Activated naive CD8-positive, alpha-beta T cell (primary cell): ENCODE measurements around the gene NDUFAF4.
"Not testable (repeated sequence)": the region's sequence is repeated elsewhere in the genome, so short reads cannot be mapped to it uniquely, and the experiment has no call there.

Source experiments
- H3K27ac Mint-ChIP-seq: one replicate; pipeline ENCODE4 v1.8.0; 2021; ENCODE audit warnings: mixed read lengths
- H3K27me3 Mint-ChIP-seq: one replicate; pipeline ENCODE4 v1.8.0; 2021; ENCODE audit warnings: mixed read lengths
- H3K36me3 Mint-ChIP-seq: one replicate; pipeline ENCODE4 v1.8.0; 2021; ENCODE audit warnings: mixed read lengths
- H3K4me1 Mint-ChIP-seq: one replicate; pipeline ENCODE4 v1.8.0; 2021; ENCODE audit warnings: low read depth, mixed read lengths
- H3K4me3 Mint-ChIP-seq: one replicate; pipeline ENCODE4 v1.8.0; 2021; ENCODE audit warnings: mild to moderate bottlenecking, mixed read lengths
- H3K9me3 Mint-ChIP-seq: one replicate; pipeline ENCODE4 v1.8.0; 2021; ENCODE audit warnings: low read depth, mixed read lengths

Gene NDUFAF4

DNA sequence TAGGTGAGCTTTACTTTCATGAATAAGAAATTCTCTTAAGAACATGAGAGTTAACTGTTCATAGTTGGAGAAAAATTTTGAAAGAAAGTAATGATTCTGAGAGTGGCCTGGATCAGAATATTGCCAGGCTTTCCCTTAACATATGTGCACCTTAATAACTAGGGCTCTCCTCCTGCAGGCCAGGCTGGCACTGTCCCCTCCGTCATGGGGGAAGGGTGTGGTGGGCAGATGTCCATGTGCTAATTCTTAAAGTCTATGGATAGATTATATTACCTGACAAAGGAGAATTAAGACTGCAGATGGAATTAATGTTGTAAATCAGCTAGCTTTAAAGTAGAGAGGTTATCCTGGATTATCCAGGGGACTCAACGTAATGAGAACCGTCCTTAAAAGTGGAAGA lies 15.9 kb upstream of the NDUFAF4 start:
- Mint-ChIP-seq H3K9me3 (no peaks in the 10 kb centered on the region), H3K27ac (no peak overlapping the region), H3K4me3 (no peak overlapping the region), H3K4me1 (no peaks in the 10 kb centered on the region), H3K27me3 (peaks cover 11% of the 10 kb centered on the region), H3K36me3 (peaks cover 2% of the 10 kb centered on the region)

DNA sequence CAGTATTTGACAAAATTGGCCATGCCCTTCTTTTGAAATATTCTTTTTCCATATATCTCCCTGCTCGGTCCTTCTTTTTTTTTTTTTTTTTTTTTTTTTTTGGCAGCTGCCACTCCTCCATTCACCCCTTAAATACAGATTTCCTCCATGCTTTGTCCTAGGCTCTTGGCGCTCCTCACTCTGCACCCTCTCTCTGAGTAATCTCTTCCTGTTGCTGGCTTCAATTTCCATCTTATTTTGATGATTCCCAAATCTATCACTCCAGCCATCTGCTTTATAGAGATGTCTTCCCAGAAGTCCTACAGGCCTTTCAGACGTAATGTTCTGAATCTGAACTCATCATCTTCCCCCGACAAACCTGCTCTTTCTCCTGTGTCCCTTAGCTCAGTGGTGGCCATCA lies 14.1 kb upstream of the NDUFAF4 start:
- Mint-ChIP-seq H3K9me3 (no peaks in the 10 kb centered on the region), H3K36me3 (peaks cover 2% of the 10 kb centered on the region), H3K27ac (no peak overlapping the region), H3K27me3 (peaks cover 11% of the 10 kb centered on the region), H3K4me1 (peaks cover 7% of the 10 kb centered on the region), H3K4me3 (no peak overlapping the region)

- H3K36me3 Mint-ChIP-seq = peaks cover 2% of the 10 kb centered on the region
- peaks cover 9% of the 10 kb centered on the region for H3K4me1 Mint-ChIP-seq
- H3K9me3 Mint-ChIP-seq = no peaks in the 10 kb centered on the region
- H3K27ac Mint-ChIP-seq = no peak overlapping the region
- no peak overlapping the region for H3K4me3 Mint-ChIP-seq
- peaks cover 11% of the 10 kb centered on the region for H3K27me3 Mint-ChIP-seq
Measured at GRCh38 chr6:96911171-96911570, 13.5 kb upstream of the NDUFAF4 start.

DNA sequence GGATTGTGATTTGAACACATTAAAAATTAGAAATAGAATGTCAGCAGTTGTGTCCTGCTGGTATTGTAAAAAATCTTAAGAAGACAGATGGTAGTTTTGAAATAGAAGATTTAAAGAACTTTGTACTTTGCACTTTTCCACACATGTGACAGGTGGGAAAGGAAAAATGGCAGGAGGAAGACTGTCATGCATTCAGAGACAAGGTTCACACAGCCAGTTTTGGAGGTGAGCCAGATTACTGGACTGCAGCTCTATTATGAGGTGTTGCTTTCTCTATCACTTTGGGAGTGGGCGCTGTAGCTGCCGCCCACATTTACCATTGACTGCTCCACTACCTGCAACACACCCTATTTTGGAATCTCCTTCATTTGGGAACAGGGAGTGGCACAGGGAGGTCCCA lies 12.1 kb upstream of the NDUFAF4 start:
- Mint-ChIP-seq H3K27me3 (peaks cover 9% of the 10 kb centered on the region), H3K36me3 (peaks cover 2% of the 10 kb centered on the region), H3K4me3 (no peak overlapping the region), H3K9me3 (no peaks in the 10 kb centered on the region), H3K4me1 (peaks cover 9% of the 10 kb centered on the region), H3K27ac (no peak overlapping the region)

- peaks cover 9% of the 10 kb centered on the region for H3K4me1 Mint-ChIP-seq
- no peak overlapping the region for H3K4me3 Mint-ChIP-seq
- H3K27ac Mint-ChIP-seq = no peak overlapping the region
- peaks cover 2% of the 10 kb centered on the region for H3K36me3 Mint-ChIP-seq
- H3K27me3 Mint-ChIP-seq = peaks cover 7% of the 10 kb centered on the region
- no peaks in the 10 kb centered on the region for H3K9me3 Mint-ChIP-seq
Measured at GRCh38 chr6:96907498-96907897, 9.8 kb upstream of the NDUFAF4 start.

- H3K36me3 Mint-ChIP-seq = peaks cover 3% of the 10 kb centered on the region
- peaks cover 23% of the 10 kb centered on the region for H3K4me1 Mint-ChIP-seq
- H3K9me3 Mint-ChIP-seq = no peaks in the 10 kb centered on the region
- peaks cover 4% of the 10 kb centered on the region for H3K27me3 Mint-ChIP-seq
- no peak overlapping the region for H3K27ac Mint-ChIP-seq
- no peak overlapping the region for H3K4me3 Mint-ChIP-seq
Measured at GRCh38 chr6:96900873-96901272, 3.2 kb upstream of the NDUFAF4 start.

GRCh38 chr6:96899451-96899998 lies 1.8 kb upstream of the NDUFAF4 start:
- Mint-ChIP-seq H3K4me1 (peaks cover 36% of the 10 kb centered on the region), H3K27ac (no peak overlapping the region), H3K36me3 (peaks cover 5% of the 10 kb centered on the region), H3K9me3 (no peaks in the 10 kb centered on the region), H3K4me3 (no peak overlapping the region), H3K27me3 (no peaks in the 10 kb centered on the region)

- H3K4me1 Mint-ChIP-seq = peaks cover 39% of the 10 kb centered on the region
- no peaks in the 10 kb centered on the region for H3K9me3 Mint-ChIP-seq
- H3K27ac Mint-ChIP-seq = peak overlapping the region; percentile 95
- no peaks in the 10 kb centered on the region for H3K27me3 Mint-ChIP-seq
- peaks cover 5% of the 10 kb centered on the region for H3K36me3 Mint-ChIP-seq
- peak overlapping the region; percentile 94 for H3K4me3 Mint-ChIP-seq
Measured at GRCh38 chr6:96899019-96899418, 1.3 kb upstream of the NDUFAF4 start.

DNA sequence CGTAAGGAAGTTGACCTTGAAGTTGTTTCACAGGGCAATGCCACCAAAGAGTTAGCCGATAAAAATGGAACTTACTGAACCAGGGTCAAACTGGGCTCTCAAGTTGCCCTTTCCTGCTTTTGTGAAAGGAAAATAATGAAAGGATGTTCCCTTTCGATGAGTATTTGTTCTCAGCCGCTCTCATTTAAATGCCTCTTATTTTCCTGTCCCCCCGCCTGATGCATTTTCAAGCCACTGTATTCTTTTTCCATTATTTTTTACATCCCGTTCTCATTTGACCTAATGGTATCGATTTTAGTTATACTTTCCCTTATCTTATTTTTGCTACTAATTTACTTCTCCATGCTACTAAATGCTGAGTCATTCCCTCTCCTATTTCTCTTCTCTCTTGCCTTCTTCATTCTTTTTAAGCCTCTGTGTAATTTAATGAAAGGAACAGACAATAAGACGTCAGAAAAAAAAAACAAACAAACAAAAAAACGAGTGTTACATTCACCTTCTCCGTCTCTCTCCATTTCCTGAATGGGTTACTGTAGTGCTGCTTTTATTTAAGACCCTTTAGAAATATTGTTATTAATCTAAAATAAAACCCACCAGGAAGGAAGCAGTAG lies 655 bp upstream of the NDUFAF4 start:
- Mint-ChIP-seq H3K4me1 (peaks cover 42% of the 10 kb centered on the region), H3K36me3 (peaks cover 5% of the 10 kb centered on the region), H3K27ac (peak overlapping the region; percentile 95), H3K27me3 (no peaks in the 10 kb centered on the region), H3K9me3 (no peaks in the 10 kb centered on the region), H3K4me3 (peak overlapping the region; percentile 94)

- H3K4me1 Mint-ChIP-seq = peaks cover 14% of the 10 kb centered on the region
- no peaks in the 10 kb centered on the region for H3K36me3 Mint-ChIP-seq
- H3K4me3 Mint-ChIP-seq = no peak overlapping the region
Measured at GRCh38 chr6:96889146-96889545, 8.5 kb downstream of the NDUFAF4 start.

DNA sequence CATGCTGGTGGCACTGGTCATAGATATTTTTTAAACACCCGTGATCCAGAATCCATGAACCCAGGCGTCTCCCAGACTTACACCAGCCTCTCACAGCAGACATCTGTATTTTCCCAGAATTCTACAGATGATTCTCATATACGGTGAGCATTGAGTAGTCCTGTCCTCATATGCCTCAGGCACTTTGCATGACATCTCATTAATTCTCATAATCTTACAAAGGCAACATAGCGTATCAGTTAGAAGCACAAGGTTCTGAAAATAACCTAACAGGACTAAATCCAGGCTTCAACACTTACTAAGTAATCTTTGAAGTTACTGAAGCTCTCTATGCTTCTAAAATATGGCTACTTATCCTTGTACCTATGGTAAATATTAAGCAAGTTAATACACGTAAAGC lies 8.9 kb downstream of the NDUFAF4 start:
- Mint-ChIP-seq H3K36me3 (no peaks in the 10 kb centered on the region), H3K27ac (no peak overlapping the region), H3K4me1 (peaks cover 12% of the 10 kb centered on the region), H3K4me3 (no peak overlapping the region), H3K27me3 (no peaks in the 10 kb centered on the region), H3K9me3 (no peaks in the 10 kb centered on the region)

More at GRCh38 chr6:96889146-96889545, 8.5 kb downstream of the NDUFAF4 start:
- Mint-ChIP-seq H3K9me3 (no peaks in the 10 kb centered on the region), H3K27me3 (no peaks in the 10 kb centered on the region), H3K27ac (peak overlapping the region; percentile 72)

DNA sequence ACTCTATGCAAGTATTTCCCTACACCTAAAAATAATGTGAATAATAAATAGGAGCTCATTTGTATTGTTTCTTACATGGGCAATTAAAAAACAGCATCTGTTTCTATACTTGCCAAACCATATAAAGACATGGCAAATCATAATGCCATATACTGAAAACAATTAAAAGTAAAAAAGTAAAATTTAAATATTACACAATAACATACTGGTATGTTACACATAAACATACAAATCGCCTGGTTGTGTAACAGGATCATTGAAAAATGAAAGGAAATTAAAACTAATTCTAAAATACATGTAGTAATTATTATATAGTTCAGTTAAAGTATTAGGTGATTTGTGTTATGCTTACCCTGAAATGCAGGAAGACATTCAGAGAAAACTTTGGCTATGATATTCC lies 11.2 kb downstream of the NDUFAF4 start:
- Mint-ChIP-seq H3K4me1 (peaks cover 12% of the 10 kb centered on the region), H3K9me3 (no peaks in the 10 kb centered on the region), H3K27ac (no peak overlapping the region), H3K36me3 (no peaks in the 10 kb centered on the region), H3K4me3 (no peak overlapping the region), H3K27me3 (no peaks in the 10 kb centered on the region)

- peaks cover 12% of the 10 kb centered on the region for H3K4me1 Mint-ChIP-seq
- not testable (repeated sequence) for H3K4me3 Mint-ChIP-seq, H3K9me3 Mint-ChIP-seq, H3K27ac Mint-ChIP-seq, H3K27me3 Mint-ChIP-seq, H3K36me3 Mint-ChIP-seq
Measured at GRCh38 chr6:96885187-96885631, 12.5 kb downstream of the NDUFAF4 start.

GRCh38 chr6:96878143-96878542 lies 19.5 kb downstream of the NDUFAF4 start:
- Mint-ChIP-seq H3K9me3 (no peaks in the 10 kb centered on the region), H3K4me3 (no peak overlapping the region), H3K4me1 (peaks cover 2% of the 10 kb centered on the region), H3K27ac (no peak overlapping the region), H3K36me3 (no peaks in the 10 kb centered on the region), H3K27me3 (peaks cover 1% of the 10 kb centered on the region)

- no peak overlapping the region for H3K4me3 Mint-ChIP-seq
- H3K27ac Mint-ChIP-seq = no peak overlapping the region
- peaks cover 1% of the 10 kb centered on the region for H3K27me3 Mint-ChIP-seq
- H3K9me3 Mint-ChIP-seq = no peaks in the 10 kb centered on the region
- peaks cover 2% of the 10 kb centered on the region for H3K4me1 Mint-ChIP-seq
- no peaks in the 10 kb centered on the region for H3K36me3 Mint-ChIP-seq
Measured at GRCh38 chr6:96876886-96877545, 20.7 kb downstream of the NDUFAF4 start.
